Ishikawa (cell line): ENCODE measurements around the gene GDPD4.

Source experiments
- CEBPB ChIP-seq: IDR thresholded peaks from 2 replicates; pipeline ENCODE4 v1.6.1; 2012
- EP300 ChIP-seq: IDR thresholded peaks from 2 replicates; pipeline ENCODE4 v1.6.1; 2012; ENCODE audit warnings: borderline replicate concordance
- FOXM1 ChIP-seq: IDR thresholded peaks from 2 replicates; pipeline ENCODE4 v1.6.1; 2012; ENCODE audit warnings: low read depth, borderline replicate concordance

- TF ChIP-seq CEBPB = no peak
- no peak for TF ChIP-seq FOXM1
- TF ChIP-seq EP300 = no peak
Observed at GRCh38 chr11:77187776-77188632, 113.5 kb downstream of the GDPD4 start.
